ENCODE results near the gene NME3. TPM values are rescaled to one million over a fixed set of nuclear protein-coding genes. Genes with fewer than 3 reads are reported as not detected.
A peak's percentile ranks its signal among the peaks of the same experiment; 100 is the strongest.

Gene NME3
- total and polyA plus RNA-seq, 10 of the 15 experiments (the other 5 are each of a cell fraction or from before 2014, with no cell fraction given) = 0.61 to 55.5 (median 26.5) TPM

DNA sequence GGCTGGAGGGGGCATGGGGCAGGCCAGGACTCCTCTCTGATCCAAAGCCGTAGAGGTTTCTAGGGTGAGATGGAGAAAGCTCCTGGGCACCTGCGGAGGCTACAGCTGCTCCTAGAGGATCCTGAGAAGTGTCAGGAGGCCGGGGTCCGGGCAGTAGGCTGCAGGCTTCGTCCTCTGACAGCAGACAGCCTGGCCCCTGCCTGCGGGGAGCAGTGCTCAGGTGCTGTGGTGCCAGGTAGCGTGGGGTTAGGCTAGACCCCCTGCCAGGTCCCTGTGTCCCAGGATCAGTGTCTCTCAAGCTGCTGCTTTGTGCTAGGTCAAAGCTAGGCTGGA lies 3.1 kb upstream of the NME3 start:
- H3K36me3 ChIP-seq (ENCODE audit: control insufficient read depth in 2 of 2, insufficient read depth in 2 of 2, low read length in 1 of 2) = peaks cover 0 to 10% of the 10 kb centered on the region in 2 experiments; a peak in 2 of 4 replicates
- WGBS (ENCODE audit: insufficient coverage, insufficient replicate concordance, low lambda C conversion rate, missing lambda C conversion rate) = 75% methylated on average over 7 of the region's 7 CpGs
- intact Hi-C loops (cut with micrococcal nuclease; ENCODE audit: unreplicated experiment) (loop anchor here (5.0 kb wide), 1 partner anchor 67 kb away; the partner anchor contains the start of gene MAPK8IP3), in situ Hi-C loops (cut with MboI) (loop anchor here (5.0 kb wide), 1 partner anchor 62 kb away; no protein-coding TSS in a partner anchor)
- peak overlapping the region; percentile 94 for H3K4me2 ChIP-seq (ENCODE audit: control insufficient read depth, insufficient read depth)
- H3K9ac ChIP-seq (ENCODE audit: control insufficient read depth, insufficient read depth, low read length) = peak overlapping the region; percentile 78
- H4K20me1 ChIP-seq (ENCODE audit: control insufficient read depth, insufficient read depth) = no peaks in the 10 kb centered on the region
- H3K79me2 ChIP-seq (ENCODE audit: control insufficient read depth, insufficient read depth, low read length) = peaks cover 43% of the 10 kb centered on the region
- H2AFZ ChIP-seq (ENCODE audit: control insufficient read depth, low read depth, low read length) = no peak overlapping the region
- DNase-seq (ENCODE audit: low read depth, low spot score) (no peak), ATAC-seq (no peak), FAIRE-seq (no peak)
- no TSS peak for BruUV-seq (replicated peaks)
- ChIA-PET POLR2A (interaction anchor here (5.8 kb wide), 1 partner anchor 8 kb away, joined by 39 read pairs; the partner anchor contains the start of genes NUBP2 and SPSB3), SMC1A (ENCODE audit: uncharacterized antibody, unreplicated experiment) (no interaction called here), CTCF (interaction anchor here (0.7 to 1.2 kb wide), 3 partner anchors 8 to 166 kb away, joined by 3 to 9 read pairs (median 3); partner anchors contain the start of genes NUBP2 and SPSB3), RAD21 (ENCODE audit: unreplicated experiment) (no interaction called here)
- H3K9me3 ChIP-seq (replicated peaks; ENCODE audit: control insufficient read depth, insufficient read depth, low read length) = no peaks in the 10 kb centered on the region
- H3K4me1 ChIP-seq (ENCODE audit: control insufficient read depth, insufficient read depth, low read length) = peaks cover 15% of the 10 kb centered on the region
- peak overlapping the region; percentile 100 for H3K4me3 ChIP-seq
- H3K27me3 ChIP-seq (replicated peaks in 1 of 2; ENCODE audit: control insufficient read depth in 2 of 2, insufficient read depth in 2 of 2, low read length in 1 of 2) = no peaks in the 10 kb centered on the region
- no peak overlapping the region for H3K27ac ChIP-seq (ENCODE audit: control insufficient read depth, insufficient read depth)
- TF ChIP-seq MTA3 (IDR thresholded peaks at IDR 0.05; ENCODE audit: borderline replicate concordance, low read length) (no peak), BCL11A (IDR thresholded peaks at IDR 0.05; ENCODE audit: low read depth, low read length) (0 out of 2 replicates have a peak, but pooled peaks have one; percentile 1)

DNA sequence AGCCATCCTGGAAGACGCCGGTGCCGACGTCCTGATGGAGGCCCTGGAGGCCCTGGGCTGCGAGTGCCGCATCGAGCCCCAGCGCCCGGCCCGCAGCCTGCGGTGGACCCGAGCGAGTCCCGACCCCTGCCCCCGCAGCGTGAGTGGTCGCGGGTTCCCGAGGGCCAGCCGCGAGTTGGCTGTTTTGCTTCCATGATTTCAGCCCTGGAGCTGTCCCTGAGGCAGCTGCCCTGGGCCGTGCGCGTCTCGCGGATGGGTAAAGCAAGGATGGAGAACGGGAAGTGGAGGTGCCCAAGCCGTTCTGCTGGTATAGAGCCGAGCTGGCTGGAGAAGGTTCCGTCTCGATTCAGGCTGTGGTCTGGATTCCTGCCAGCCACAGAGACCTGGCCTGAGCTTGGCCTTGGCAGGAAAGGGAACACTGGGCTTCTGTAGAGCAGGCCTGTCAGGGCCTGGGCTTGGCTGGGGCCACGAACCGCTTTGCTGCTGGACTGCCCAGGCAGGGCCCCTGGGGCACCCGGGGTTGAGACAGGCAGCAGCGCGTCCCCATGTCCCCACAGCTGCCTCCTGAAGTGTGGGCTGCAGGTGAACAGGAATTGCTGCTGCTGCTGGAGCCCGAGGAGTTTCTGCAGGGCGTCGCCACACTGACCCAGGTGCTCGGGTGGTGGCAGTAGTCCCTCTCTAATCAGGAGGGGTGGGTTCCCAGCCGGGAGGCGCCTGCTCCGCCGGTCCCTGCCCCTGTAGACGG lies 2.5 kb upstream of the NME3 start:
- in situ Hi-C loops (cut with MboI) (loop anchor here (5.0 kb wide), 1 partner anchor 62 kb away; no protein-coding TSS in a partner anchor), intact Hi-C loops (cut with micrococcal nuclease; ENCODE audit: unreplicated experiment) (loop anchor here (5.0 kb wide), 1 partner anchor 67 kb away; the partner anchor contains the start of gene MAPK8IP3)
- ChIA-PET RAD21 (ENCODE audit: unreplicated experiment) (no interaction called here), CTCF (interaction anchor here (0.5 to 1.2 kb wide), 5 partner anchors 9 to 281 kb away, joined by 3 to 9 read pairs (median 3); partner anchors contain the start of genes NUBP2, SPSB3 and TELO2), SMC1A (ENCODE audit: uncharacterized antibody, unreplicated experiment) (no interaction called here), POLR2A (interaction anchor here (5.8 kb wide), 1 partner anchor 8 kb away, joined by 39 read pairs; the partner anchor contains the start of genes NUBP2 and SPSB3)
- Histone ChIP-seq H3K4me2 (ENCODE audit: control insufficient read depth, insufficient read depth) (peak overlapping the region; percentile 94), H2AFZ (ENCODE audit: control insufficient read depth, low read depth, low read length) (peak overlapping the region; percentile 81), H3K27ac (ENCODE audit: control insufficient read depth, insufficient read depth) (peak overlapping the region; percentile 89), H4K20me1 (ENCODE audit: control insufficient read depth, insufficient read depth) (no peaks in the 10 kb centered on the region), H3K36me3 (ENCODE audit: control insufficient read depth in 2 of 2, insufficient read depth in 2 of 2, low read length in 1 of 2) (peaks cover 0 to 12% of the 10 kb centered on the region in 2 experiments; a peak in 2 of 4 replicates), H3K79me2 (ENCODE audit: control insufficient read depth, insufficient read depth, low read length) (peaks cover 43% of the 10 kb centered on the region), H3K4me1 (ENCODE audit: control insufficient read depth, insufficient read depth, low read length) (peaks cover 15% of the 10 kb centered on the region), H3K9ac (ENCODE audit: control insufficient read depth, insufficient read depth, low read length) (peak overlapping the region; percentile 78), H3K4me3 (peak overlapping the region; percentile 100), H3K9me3 (replicated peaks; ENCODE audit: control insufficient read depth, insufficient read depth, low read length) (no peaks in the 10 kb centered on the region), H3K27me3 (replicated peaks in 1 of 2; ENCODE audit: control insufficient read depth in 2 of 2, insufficient read depth in 2 of 2, low read length in 1 of 2) (no peaks in the 10 kb centered on the region)
- DNase-seq (ENCODE audit: low read depth, low spot score) (no peak), FAIRE-seq (no peak), ATAC-seq (no peak)
- no TSS peak for BruUV-seq (replicated peaks)
- TF ChIP-seq POLR2A (IDR thresholded peaks at IDR 0.05; ENCODE audit: low read depth, low read length) (no peak), BCL11A (IDR thresholded peaks at IDR 0.05; ENCODE audit: low read depth, low read length) (0 out of 2 replicates have a peak, but pooled peaks have one; percentile 1), SIN3A (IDR thresholded peaks at IDR 0.05; ENCODE audit: low read depth, low read length) (no peak), RAD21 (IDR thresholded peaks at IDR 0.05; ENCODE audit: insufficient read depth, low read depth, low read length) (no peak), TCF7 (IDR thresholded peaks at IDR 0.05; ENCODE audit: borderline replicate concordance) (no peak), NRF1 (conservative IDR thresholded peaks at IDR 0.05; ENCODE audit: low read depth, low read length) (no peak), ZNF207 (IDR thresholded peaks at IDR 0.05; ENCODE audit: borderline replicate concordance) (no peak), SPI1 (IDR thresholded peaks at IDR 0.05; ENCODE audit: borderline replicate concordance, insufficient read depth, low read depth, low read length) (peak; percentile 30; the same call in 1 of the 2 replicates)
- TF ChIP-seq, protein P1, sequence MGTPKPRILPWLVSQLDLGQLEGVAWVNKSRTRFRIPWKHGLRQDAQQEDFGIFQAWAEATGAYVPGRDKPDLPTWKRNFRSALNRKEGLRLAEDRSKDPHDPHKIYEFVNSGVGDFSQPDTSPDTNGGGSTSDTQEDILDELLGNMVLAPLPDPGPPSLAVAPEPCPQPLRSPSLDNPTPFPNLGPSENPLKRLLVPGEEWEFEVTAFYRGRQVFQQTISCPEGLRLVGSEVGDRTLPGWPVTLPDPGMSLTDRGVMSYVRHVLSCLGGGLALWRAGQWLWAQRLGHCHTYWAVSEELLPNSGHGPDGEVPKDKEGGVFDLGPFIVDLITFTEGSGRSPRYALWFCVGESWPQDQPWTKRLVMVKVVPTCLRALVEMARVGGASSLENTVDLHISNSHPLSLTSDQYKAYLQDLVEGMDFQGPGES (IDR thresholded peaks at IDR 0.05) = no peak
- WGBS (ENCODE audit: insufficient coverage, insufficient replicate concordance, low lambda C conversion rate, missing lambda C conversion rate) = 15% methylated on average over 37 of the region's 45 CpGs

Data from GM12878 (cell line).